Activated CD8-positive, alpha-beta memory T cell treated with anti-CD3 and anti-CD28 coated beads for 24 hours (primary cell): ENCODE data around the gene CALCOCO1.
"Not testable (repeated sequence)": the region's sequence is repeated elsewhere in the genome, so short reads cannot be mapped to it uniquely, and the experiment has no call there.

Experiments used
- DNase-seq: peaks from one replicate; pipeline ENCODE4 v3.0.0-alpha.2; 2020

Gene CALCOCO1, protein sequence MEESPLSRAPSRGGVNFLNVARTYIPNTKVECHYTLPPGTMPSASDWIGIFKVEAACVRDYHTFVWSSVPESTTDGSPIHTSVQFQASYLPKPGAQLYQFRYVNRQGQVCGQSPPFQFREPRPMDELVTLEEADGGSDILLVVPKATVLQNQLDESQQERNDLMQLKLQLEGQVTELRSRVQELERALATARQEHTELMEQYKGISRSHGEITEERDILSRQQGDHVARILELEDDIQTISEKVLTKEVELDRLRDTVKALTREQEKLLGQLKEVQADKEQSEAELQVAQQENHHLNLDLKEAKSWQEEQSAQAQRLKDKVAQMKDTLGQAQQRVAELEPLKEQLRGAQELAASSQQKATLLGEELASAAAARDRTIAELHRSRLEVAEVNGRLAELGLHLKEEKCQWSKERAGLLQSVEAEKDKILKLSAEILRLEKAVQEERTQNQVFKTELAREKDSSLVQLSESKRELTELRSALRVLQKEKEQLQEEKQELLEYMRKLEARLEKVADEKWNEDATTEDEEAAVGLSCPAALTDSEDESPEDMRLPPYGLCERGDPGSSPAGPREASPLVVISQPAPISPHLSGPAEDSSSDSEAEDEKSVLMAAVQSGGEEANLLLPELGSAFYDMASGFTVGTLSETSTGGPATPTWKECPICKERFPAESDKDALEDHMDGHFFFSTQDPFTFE

DNA sequence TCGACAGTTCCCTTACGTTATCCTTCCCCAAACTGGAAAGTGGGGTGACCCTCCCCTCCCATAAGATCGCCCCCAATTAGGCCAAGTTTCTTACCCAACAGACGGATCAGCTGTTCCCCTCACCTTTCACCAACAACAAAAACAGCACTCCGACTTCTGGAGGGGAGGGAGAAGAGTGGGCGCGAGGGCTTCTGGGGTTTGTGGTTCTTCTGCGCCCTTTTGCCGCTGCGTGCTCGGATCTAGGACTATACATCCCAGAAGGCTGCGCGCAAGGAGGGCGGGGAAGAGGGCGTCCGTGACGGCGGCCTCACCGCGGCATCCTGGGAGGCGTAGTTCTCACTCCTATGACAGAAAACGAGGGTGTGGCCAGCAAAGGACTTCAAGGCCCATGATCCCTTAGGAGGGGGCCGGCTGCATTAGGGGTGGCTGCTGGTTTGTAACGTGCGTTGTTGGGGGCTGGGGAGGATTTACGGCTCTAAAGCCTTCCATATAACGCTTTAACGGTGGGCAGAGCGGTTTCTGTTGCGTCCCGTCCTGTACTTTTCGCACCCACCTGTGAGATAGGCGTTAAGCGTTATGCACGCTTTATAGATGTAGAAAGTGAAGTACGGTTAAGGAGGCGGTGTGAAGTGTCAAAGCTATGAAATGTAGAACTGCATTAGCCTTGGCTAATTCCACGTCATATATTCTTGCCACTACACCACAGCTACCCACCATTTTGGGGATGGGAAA lies at the start of gene CALCOCO1:
CALCOCO1 (minus strand) TSS at position 143 of the 732 bp plus-strand sequence. CDS start 2,210 bp downstream, outside the sequence.
- DNase-seq, result peak; percentile 95

DNA sequence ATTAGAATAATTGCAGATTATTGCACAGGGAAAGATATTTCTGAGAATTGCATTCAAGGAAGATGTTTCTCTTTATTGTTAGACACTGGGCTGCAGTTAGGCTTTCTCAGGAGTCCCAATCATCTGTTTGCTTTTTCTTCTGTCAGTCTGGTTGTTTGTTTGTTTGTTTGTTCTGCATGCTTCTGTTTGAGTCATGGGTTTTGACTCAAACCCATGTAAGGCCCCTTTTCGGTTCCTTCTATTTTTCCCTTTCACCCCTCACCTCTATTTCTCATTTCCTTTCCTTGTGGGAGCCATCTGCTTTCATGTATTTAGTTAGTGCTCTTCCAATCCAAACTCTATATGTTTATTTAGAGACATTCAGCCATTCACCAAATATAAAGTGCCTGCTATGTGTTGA lies 49.6 kb upstream of the CALCOCO1 start:
- no peak for DNase-seq

DNA sequence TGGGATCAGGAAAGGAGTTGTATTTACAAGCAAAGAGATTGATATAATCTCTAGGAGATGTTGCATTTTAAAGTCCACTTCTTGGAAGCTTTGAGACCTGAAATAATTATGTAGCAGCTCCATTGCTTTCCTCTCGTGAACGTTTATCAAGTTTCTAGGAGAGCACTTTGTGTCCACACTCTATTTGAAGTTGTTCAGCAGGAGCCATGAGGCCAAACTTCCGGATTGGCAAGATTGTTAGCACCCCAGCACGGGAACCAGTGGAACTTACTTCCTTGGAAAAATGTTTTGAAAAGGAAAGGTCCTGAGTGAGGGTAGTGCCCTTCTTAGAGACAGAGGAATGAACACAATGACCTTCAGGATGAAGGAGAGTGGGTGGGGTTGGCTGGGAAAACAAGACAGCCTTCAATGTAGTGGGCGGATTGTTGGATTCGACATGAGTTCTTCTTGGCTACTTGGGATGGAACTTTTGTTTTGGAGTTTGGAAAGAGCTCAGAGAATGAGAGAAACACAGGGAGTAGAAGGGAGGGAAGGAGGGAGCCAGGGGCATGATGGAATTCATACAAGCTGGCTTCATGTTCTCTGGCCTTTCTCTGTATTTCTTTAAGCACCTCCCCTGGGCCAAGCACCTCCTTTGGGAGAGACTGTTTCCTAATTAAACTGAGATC lies 48.4 kb upstream of the CALCOCO1 start:
- DNase-seq, result no peak

DNA sequence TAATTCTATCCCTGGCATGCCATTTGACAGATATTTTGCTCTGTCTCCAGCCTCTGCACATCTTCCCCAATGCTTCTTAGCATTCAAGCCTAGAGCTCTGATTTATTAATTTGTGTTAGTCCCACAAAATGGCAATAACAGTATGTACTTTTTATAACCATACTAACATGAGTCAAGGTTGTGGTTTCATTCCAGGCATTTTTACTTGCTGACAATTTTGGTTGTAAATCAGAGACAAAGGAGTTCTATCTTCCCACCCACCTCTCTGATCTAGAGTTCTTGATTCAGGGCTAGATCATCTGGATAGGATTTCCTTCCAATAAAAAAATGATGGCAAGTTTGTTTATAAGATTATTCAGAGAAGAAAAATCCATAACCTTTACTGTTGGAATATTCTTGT lies 43.0 kb upstream of the CALCOCO1 start:
- no peak for DNase-seq

DNA sequence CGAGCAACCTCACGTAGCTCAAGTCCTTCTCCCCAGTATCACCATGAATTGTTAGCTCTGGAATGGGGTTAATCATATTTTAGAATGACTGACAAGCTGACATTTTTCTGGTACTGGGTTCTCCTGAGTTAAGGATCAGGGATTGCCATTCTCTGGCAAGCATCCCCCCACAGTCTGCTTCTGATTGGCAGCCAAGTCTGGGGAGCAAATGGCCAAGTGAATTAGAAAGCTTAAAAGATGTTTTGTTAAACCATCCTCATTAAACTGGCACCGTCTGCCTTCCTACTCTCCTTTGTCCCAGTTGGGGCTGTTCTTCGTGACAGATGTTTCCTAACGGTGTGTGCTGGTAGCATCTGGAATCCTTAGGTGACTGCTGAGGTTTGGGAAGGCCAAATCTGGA lies 41.7 kb upstream of the CALCOCO1 start:
- DNase-seq, result no peak

DNA sequence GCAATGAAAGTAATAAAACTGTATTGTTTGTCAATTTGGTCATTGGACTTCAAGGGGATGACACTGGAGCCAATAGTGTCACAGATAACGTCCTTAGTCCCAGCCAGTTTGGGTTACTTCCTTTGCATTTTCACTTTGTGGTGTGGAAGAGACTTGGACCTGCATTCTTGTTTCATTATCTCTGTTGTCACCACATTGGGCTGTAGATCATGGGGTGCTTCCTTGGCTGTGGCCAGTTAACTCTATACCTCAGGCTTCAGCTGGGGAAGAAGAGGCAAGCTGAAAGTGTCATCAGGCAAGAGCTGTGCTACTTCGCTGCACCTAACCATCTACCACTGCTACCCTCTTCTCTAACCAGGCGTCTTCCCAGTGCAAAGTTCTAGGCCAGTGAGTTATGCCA lies 39.6 kb upstream of the CALCOCO1 start:
- no peak for DNase-seq

DNA sequence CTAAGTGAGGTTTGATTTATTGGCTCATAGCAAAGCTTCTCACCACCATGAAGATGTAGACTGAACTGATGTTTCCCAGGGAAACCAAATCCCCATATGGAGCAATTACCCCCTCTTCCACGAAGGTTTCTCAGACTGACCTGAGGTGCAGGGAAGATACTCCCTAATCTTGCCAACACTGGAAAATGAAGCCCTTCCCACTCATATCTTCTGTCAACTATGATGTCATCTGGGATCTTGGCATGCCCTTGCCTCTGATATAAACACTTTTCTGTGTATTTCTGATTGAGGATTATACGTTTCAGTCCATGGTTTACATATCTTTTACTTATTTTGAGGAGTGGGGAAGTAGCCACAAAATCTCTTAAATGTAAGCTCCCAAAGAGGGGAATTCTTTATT lies 38.6 kb upstream of the CALCOCO1 start:
- DNase-seq, result no peak

DNA sequence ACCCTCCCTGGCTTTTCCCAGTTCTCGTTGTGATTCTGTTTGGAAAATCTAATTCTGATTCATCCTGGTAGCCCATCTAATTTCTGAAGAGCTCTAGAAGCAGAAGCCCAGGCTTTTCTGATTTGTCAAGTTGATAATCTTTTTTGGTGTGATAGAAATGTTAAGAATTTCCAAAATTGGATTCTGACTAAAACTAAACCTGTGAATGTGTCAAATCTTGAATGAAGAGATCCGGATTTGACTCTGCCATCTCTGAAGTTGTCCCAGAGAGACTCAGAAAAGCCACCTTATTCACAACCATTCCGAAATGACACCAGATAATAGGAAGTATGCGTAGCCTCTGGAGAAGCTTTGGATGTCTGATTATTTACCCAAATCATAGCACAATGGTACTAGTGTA lies 37.4 kb upstream of the CALCOCO1 start:
- no peak for DNase-seq

DNA sequence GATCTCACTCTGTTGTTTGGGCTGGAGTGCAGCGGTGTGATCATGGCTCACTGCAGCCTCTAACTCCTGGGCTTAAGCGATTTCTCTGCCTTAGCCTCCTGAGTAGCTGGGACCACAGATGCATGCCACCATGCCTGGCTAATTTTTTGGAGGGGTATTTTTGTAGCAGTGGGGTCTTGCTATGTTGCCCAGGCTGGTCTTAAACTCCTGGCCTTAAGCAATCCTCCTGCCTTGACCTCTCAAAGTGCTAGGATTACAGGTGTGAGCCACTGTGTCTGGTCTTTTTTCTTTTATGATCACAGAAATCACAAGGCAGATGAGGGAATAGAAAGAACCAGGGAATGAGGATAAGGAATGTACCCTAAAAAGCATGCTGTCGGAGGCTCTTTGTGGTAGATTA lies 35.5 kb upstream of the CALCOCO1 start:
- DNase-seq, result not testable (repeated sequence)

DNA sequence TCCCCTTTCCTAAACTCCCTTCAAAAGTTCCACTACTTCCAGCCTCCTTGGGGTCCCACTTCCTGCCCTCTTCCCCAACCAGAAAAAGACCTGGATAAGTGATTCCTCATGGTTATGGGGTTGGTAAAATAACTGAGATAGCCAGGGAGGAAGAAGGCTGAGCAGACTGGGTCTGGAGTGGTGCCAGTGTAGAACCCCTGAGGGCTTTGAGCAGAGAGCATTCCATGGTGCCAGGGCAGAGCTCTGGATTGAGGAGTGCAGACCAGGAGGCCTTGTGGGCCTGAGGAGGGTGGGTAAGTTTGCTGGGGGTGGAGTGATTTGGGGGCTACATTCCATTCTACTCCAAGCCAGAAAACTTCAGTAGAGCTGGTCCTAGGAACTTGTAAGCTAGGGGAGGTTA lies 34.1 kb upstream of the CALCOCO1 start:
- no peak for DNase-seq

DNA sequence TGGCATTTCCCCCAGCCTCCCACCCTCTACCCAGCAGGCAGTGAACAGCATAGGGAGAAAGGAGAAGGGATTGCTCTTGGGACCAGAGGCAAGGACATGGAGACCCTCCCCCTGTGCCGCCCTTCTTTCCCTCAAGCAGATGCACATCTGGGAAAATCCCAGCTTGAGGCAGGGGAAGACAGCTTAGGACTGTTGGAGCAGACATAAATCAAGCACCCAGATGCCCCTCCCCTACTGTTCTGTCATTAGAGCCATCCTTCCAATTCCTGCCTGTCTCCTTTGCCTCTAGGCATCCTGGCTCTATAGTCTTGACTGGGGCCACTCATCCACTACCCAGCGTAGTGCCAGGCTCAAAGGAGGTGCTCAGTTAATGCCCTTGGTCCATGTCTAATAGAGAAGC lies 32.0 kb upstream of the CALCOCO1 start:
- DNase-seq, result no peak

DNA sequence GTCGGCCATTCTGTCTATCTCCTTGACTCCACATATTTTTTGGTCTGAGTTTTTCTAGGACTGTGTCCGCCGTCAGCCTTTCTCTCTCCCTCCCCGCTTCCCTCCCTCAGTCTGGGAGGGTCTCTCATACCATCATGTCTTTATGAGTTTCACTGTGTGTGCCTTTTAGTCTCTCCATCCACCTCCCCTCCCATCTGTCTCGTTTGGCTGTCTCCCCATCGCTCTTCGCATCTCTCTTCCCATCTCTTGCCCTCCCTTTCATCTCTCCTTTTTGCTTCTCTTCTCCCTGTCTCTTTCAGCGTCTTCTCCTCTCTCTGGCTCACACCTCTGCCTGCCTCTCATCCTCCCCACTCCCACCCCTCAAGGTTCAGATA lies 31.5 kb upstream of the CALCOCO1 start:
- no peak for DNase-seq

DNA sequence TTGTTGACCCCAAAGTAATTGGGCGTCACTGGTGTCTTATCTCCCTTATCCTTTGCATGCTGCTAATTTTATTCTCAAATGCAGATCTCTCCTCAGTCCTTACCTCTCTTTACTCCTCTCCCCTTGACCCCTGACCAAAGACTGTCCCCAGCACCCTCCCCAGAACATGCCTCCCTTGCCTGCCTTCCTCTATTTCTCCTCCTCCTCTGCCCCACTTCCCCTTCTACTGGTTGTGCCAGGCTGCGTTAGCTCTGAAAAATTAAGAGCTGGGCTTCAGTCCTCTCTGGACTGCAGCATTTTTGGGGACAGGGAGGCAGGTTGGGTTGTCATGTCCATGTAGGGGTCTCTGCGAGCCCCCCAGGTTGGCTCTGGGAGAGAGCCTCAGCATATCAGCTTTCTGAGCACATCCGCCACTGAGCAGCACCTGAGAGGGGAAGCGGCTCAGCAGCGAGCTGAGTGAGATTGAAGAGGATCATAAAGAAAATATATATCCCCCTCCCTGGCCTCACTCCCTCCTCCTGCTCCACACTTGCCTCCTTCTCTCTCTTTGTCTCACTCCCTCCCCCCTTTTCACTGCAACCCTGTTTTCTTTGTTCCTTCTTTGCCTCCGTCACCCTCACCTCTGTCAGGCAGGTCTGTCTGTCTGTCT lies 31.0 kb upstream of the CALCOCO1 start:
- DNase-seq, result no peak

DNA sequence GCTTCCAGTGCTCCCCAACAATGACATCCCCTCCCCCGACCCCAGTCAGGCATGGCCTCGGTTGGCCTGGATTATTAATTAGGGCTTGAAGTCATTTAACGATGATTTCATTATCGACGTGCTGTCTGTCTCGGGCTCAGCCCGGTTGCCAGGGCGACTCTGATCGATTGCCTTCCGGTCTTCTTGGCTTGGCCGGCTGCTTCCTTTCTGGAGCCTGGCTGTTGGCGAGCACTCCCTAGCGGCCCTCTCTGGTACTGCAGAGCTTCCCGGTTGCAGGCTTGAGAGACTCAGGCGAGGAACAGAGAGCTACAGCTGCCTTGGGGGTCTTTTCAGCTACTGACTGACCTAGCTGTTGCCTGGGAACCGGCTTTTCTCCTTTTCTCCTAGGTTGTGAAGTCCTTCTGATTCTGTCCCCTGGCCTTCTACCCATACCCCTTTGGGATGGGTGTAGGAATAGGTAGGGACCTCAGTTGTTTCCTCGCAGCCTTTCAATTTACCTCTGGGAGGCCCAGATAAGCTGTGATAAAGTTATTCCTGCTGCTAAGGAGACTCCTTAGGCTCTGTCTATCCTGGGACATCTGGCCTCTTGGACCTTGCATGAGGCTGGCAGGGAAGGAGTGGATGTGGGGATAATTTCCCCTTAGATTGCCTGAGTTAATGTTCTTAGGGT lies 30.0 kb upstream of the CALCOCO1 start:
- peak; percentile 94 for DNase-seq

DNA sequence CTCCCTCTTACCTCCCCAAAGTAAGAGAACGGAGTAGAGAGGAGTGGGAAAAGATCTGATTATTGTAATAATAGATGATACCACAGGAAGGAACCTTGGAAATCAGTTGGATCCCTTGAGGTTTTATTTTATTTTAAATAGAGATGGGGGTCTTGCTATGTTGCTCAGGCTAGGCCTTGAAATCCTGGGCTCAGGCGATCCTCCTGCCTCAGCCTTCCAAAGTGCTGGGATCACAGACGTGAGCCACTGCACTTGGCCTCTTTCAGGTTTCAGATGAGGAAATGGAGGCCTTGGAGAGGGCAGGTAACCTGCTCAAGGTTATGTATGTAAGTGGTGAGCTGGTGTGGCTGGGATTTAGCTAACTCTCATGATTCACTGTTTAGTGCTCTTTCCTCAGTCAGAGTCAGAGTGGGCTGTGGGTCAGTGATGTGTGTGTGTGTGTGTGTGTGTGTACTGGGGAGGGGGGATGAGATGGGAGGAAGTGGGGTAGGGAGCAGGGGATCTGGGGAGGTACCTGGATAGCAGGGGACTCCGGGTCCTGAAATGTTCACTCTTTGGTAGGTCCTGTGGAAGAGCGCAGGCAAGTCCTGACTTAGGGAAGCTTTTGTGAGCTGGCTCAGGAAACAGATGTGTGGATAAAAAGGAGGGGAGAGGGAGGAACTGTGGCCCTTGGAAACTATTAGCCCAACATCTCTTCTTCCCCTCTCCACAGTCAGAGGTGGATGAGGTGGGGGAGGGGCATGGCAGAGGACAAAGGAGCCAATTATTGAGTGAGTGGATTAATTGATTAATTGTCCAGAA lies 29.2 kb upstream of the CALCOCO1 start:
- DNase-seq, result no peak

DNA sequence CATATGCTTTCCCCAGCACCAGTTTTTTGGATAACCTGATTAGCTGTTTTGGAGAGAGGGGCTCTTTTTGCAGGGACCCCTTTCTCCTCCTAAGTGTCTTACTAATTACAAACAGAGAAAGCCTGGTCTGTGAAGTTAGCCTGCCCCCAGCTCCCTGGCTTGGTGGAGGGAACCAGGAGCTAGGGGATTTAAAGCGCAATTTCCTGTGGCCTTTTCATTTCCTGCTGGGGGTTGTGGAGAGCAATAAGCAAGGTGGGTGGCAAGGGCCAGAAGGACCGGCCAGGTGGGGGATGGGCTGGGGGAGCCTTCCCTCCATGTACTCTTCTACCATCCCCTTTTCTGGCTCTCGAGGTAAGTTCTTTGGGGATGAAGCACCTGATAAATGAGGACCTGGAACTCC lies 28.6 kb upstream of the CALCOCO1 start:
- no peak for DNase-seq

DNA sequence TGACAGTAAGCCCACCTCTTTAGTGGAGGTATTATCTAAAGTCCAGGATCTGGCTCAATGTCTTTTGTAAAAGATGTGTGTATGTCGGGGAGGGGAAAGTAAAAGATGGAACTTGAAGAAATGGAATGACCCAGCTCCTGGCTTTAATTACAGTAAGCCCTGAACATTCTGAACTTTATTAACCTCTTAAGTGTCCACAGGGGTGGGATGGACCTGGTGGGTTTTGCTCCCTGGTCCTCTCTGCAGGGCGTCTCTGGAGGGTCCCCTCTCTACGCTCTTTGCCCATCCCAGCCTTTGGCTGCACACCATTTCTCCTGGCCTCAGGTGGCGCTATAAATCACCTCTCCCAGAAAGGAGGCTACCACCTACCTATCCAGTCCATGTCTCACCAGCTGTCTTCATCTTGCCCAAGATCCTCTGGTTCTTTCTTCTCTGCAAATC lies 28.2 kb upstream of the CALCOCO1 start:
- DNase-seq, result no peak

DNA sequence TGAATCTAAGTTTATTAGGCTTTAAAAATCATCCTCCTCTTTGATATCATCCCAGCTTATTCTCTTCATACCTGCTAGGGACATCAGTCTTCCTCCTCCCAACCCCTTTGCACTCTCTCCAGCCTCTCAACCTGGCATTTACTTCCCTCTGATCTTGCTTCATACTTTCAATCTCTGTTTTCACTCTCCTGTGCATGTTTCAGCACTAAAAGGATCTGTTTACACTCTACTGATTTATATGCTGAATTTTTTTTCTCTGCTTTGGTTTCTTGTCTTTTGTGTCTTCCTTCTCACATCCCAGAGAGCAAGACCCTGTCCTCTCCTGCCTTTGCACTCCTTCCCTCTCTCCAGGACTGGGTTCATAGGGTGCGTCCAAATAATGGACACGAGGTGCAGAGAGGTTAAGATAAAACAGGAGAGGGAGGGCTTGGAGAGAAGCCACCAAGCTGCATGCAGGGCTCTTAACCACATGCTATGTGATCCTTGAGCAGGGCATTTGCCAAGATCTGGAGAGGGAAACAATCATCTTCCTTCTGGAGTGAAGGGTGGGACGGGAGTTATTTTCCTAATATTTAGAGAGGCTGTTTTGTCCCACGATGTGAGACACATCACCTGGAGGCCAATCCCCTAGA lies 27.5 kb upstream of the CALCOCO1 start:
- no peak for DNase-seq

DNA sequence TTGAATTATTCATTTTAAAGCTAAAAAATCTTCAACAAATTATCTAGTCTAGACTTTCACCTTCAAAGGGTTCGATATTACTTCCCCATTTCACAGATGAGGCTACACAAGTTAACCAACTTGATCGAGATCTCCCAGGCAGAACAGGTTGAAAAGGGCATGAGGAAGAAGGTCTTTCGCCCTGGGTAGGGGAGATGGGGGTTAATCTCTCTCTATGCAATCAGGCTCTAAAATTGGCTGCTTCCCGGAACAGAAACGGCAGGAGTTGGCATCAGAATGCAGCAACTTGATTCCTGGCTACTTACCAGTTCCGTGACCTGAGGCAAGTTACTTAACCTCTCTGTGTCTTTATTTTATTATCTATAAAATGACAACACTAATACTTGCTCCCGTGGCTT lies 26.9 kb upstream of the CALCOCO1 start:
- DNase-seq, result no peak

DNA sequence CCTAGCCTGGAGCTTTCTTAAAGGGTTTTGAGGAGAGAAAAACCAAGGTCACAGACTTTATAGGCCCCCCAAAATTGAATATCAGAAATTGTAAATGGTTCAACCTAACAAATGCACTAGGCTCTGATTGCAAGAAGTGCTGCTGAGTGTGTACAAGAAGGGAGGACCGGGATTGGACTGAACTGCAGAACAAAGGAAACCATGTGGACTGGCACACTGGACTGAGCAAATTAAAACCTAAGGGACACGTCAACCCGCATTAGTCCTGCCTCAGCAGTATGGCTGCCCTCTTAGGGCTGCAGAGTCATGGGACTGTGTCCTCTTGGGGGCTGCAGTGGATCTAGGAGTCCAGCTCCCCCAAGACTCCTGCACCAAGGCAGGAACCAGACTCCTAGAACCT lies 25.4 kb upstream of the CALCOCO1 start:
- no peak for DNase-seq

DNA sequence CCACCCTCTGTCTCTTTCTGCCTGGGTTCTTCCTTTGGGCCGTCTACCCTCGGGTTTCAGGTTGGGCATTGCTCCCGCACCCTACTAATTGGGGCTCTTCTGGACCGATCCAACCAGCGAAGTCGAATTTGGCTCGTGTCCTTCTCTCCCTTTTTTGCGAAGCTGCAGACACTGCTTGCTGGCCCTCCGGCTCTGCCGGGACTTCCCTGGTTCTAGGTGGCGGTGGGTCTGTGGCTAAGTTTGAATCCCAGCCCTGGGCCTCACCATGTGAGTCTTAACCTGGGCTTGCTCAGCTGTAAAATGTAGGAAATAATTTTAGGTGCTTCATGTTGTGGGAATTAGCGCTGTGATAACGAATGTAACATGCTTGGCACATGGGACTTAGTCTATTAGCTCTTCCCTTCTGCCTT lies 24.9 kb upstream of the CALCOCO1 start:
- DNase-seq, result no peak
